ENCODE data around the gene GOLGA2. TPM values are rescaled to one million over a fixed set of nuclear protein-coding genes. Genes with fewer than 3 reads are reported as not detected.

GOLGA2 gene
- total RNA-seq, 1 donor from 2014 or later: 34.8 TPM

DNA sequence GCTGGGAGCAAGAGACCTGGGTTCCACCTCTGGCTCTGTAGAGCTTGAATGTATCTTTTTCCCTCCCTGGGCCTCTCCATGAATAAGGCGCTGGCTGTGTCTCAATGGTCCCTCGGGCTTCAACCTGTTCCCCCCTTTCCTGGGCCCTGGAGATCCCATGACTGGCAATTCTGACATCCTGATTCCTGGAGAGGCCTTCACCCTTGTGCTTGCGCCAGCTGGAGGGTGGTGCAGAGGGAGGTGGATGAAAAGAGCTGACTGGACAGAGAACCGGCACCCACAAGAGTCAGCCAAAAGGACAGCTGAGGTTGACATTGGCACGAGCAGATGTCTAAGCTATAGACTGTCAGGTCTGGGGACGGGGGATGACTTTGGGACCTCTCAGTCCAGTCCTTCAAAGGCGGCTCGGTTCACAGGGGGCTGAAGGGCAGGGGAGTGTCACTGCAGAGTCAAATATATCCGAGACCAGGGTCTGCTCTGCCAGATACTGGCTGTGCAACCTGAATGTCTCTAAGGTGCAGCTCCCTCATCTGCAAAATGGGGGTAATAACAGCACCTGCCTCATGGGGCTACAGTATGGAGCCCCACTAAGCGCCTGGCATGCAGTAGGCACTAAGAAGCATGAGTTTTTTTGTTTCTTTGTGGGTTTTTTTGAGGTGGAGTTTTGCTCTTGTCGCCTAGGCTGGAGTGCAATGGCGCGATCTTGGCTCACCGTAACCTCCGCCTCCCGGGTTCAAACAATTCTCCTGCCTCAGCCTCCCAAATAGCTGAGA, 58.8 kb downstream of the GOLGA2 start:
- ATAC-seq: peak; percentile 75
- DNase-seq (ENCODE audit: low spot score): peak; percentile 84

DNA sequence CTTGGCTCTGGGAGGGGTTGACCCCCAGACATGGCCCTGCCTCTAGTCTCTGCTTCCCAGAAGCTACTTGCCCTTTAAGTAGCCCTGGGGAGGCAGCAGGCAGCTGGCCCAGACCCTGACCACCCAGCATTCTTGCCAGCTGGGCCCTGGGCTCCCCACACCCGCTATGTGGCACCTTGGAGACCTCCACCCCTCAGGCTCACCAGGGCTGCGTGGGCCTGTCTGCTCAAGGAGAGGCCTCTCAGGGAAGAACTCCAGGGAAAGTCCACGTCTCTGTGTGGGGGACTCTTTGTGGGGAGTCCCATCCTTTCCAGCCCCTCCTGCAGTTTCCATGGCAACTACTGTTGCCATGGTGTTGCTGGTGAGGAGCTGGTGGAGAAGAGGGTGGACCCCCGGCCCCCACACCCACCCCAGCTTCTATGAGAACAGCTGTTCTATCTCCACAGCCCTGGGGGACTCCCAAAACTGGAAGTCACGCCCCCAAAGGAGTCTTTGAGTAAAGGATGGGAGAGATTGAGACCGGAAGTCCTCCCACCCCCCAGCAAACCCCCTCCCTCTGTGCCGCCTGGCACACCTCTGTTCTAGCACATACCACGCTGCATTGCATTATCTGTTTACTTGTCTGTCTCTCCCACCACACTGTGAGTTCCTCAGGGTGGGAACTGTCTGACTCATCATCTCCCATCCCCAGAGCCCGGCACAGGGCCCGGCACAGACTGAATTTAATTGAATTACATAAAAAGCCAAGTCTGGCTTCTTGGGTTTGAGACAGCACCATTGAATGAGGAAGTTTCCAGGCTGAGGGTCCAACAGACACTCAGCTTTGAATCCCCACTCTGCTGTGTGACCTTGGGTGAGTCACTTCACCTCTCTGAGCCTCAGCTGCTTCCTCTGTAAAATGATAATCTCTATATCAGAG, 60.1 kb downstream of the GOLGA2 start:
- no peak for DNase-seq (ENCODE audit: low spot score)
- no peak for ATAC-seq

DNA sequence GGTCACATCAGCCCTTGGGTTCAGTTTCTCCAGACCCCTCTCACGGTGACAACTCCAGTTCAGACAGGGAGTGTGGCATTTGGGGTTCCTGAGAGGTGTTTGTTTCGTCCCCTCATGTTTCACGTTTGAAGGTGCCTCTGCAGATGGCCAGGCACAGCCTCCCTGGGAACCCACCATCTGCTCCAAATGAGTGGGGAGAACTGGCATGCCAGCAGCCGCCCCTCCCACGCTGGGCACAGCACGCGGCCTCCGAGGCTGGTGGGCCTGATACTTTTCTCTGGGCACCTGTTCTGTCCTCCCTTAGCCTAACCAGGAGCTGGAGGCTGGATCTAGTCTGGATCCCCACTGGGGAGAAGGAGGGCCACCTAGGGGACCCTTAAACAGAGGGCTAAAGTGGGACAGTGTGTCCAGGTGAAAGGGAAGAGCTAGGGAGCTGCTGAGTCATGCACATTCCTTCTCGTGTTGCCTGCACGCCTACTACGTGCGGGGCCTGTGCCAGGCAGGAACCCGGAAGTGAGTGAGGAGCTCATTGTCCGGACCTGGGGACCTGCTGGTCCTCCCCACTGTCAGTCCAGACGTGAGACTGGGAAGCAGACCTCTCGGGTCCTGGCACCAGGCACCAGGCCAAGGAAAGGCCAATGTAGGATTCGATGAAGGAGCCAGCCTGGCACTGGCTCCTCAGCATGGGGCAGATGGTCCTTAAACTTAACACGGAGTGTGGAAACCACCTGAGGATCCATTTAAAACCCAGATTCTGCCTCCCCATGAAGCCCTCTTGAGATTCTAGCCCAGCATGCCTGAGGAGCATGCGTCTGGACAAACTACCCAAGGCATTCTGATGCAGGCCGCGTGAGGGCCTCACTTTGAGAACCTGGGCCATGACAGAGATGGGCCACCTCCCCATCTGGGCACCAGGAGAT, 61.0 kb downstream of the GOLGA2 start:
- ATAC-seq: no peak

DNA sequence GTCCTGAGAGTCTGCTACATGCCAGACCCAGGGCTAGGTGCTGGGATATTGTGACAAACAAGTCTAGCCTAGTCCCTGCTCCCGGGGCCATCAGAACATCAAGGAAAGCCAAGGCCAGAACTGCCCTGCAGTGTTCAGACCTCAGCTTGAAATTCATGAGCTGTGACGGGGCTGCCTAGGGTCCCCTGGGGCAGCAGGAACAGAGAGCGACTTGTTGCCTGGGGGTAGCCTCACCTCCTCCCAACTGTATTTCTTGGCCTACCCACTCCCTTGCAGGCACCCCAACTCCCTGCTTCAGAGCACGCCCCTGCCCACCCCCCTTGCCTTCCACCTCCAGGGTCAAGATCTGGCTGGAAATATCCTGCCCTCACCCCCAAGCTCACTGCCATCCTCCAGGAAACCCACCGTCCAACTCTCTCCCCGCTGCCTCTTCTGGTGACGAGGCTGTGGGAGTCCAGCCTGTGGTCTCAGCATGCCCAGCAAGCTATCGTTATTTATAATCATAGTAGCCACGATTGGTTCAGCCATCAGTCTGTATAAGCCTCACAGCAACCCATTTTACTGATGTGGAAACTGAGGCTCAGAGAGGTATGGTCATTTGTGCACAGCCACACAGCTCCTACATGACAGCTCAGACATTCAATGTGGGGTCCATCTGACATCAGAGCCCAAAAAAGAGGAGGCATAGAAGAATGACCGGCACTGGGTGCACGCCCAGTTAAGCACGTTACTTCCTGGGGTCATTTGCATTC, 61.9 kb downstream of the GOLGA2 start:
- DNase-seq (ENCODE audit: low spot score): no peak
- ATAC-seq: no peak

More for the DNA sequence above, 61.0 kb downstream of the GOLGA2 start:
- no peak for DNase-seq (ENCODE audit: low spot score)

DNA sequence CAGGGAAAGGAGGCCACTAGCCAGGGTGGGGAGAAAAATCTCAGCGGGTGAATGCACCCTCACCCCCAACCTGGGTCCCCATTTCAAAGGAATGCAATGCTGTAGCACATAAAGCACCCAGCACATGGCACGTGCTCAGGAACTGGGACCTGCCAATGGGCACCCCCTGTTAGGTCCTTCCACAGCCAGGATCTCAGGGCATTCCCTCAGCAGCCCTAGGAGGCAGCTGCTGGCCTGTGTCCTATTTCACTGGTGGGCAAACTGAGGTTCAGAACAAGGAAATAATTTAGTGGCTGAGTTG, 63.9 kb downstream of the GOLGA2 start:
- DNase-seq (ENCODE audit: low spot score) (no peak), ATAC-seq (no peak)

DNA sequence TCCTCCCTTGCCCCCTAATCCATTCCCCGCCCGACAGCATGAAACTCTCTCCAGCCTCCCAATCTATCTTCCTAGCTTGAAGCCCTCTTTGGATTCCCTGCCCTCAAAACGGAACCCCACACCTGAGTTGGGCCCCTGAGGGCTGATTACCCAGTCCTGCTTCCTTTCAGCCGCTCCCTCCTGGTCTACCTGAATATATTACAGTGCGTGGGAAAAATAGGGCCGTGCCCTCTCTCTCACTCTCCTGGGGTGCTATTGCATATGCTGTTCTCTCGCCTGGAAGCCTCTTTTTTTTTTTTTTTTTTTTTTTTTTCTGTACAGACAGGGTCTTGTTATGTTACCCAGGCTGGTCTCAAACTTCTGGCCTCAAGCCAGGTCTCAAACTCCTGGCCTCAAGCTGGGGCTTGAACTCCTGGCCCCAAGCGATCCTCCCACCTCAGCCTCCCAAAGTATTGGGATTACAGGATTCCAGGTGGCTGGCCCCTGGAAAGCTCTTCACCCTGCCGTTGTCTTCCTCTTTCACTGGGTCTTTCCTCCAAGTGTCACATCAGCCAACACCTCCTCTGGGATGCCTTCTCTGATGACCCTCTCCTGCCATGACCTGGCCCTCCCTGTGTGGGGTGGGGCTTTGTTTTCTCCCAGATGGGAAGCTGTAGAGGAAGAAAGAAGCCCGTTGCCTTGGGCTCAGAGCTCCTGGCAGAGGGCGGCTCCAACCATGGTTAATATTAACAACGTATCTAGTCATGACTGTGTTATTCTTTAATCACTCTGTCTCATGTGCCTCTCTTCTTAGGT, 64.4 kb downstream of the GOLGA2 start:
- ATAC-seq: peak; percentile 88
- no peak for DNase-seq (ENCODE audit: low spot score)

DNA sequence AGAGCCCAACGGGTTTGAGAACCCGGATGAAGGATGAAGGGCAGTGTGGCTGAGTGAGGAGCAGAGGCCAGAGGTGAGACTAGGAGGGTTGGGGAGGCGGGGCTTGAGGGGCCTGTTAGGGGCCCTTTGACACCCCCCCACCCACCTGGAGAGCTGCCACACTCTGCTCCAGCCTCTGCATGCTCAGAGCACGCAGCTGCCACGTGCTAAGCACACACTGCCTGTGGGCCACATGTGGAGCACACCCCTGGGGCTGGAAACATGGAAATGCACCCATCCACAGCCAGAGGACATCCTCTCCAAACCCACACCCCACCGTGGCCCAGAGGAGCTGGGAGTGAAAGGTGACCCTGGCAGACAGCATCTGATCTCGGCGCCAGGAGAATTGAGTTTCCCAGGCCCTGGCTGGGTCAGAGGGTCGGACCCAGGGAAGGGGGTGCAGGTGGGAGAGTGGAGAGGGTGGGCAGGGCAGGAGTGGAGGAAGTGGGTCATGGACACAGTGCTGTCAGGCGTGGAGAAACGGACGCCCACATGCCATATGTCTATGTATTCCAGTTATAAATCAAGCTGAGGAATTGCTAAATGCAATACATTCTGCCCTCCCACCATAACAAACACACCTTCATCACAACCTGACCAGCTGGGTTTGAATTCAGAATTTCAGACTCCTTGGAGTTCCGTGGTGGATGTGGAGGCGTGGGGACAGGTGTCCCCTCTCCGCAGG, 66.7 kb downstream of the GOLGA2 start:
- no peak for DNase-seq (ENCODE audit: low spot score)
- no peak for ATAC-seq

DNA sequence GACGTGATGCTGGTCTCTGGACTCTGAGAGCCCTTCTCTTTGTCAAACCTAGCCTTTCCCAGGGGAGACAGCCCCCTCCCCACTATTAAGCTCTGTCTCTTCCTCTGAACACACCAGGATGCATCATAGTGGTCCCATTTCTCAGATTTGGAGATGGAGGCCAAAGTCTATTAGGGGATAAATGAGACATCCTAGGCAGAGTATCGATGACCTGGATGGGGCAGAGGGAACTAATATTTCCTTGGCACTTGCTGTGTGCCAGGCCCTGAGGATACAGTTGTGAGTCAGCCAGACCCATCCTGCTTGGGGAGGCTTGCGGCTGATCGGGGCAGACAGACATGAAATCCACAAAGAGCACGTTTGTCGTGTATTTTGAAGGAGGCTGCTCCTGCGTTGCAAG, 67.4 kb downstream of the GOLGA2 start:
- ATAC-seq (no peak), DNase-seq (ENCODE audit: low spot score) (no peak)

DNA sequence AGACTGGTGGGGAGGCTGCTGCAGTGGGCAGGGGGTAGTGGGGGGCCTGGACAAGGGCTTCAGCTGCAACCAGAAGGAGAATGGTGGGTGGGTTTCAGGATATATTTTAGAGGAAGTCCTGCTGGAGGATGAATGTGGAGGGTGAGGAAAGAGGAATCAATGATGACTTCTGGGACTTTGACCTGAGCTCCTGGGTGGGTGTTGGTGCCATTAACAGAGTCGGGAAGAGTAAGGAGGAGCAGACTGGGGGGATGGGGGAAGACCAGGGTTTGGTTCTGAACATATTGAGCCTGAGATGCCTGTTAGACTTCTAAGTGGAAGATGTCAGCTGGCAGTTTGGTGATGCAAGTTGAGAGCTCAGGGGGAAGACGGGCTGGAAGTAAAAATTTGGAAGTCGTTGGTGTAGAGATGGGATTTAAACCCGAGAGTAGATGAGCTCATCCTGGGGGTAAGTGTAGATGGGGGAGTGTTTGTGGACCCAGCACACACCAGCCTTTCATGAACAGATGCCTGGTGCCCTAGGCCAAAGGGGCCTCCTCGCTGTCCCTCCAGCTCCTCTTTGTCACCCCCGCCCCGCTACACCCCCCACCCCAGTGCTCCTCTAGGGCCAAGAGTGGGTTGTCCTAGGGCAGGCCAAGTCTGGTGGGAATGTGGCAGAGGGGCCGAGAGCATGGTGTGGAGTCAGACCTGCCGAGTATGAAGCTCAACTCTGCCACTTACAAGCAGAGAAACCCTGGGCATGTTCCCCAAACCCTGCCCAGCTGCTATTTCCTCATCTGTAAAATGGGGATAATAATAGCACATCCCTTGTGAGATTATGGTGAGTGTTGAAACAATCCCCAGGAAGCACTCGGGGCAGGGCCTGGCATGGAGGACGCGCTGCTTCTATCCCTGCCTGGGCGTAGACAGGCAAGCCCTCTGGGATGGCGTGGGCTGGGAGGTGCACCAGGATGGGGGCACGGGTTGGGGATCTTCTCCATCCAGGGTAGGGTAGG, 68.6 kb downstream of the GOLGA2 start:
- ATAC-seq: no peak
- no peak for DNase-seq (ENCODE audit: low spot score)

DNA sequence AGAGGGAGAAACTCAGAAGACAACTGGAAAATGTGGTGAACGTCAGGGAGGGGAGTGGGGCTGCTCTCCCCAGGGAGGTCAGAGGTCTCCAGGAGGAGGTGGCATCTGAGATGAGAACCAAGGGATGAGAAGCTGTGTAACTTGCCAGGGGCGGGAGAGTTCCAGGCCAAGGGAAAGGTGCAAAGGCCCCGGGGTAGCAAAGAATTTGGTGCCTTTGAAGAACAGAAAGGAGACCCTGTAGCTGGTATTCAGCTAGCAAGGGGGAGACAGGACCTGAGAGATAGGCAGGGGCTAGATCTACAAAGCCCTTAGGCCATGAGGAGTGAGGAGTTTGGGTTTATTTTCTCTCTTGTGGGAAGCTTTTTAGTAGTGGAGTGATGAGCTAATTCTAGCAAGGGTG, 69.3 kb downstream of the GOLGA2 start:
- no peak for ATAC-seq
- DNase-seq (ENCODE audit: low spot score): no peak

Other genes starting within 250 kb of the GOLGA2 start
- gene NAIF1, start 208.7 kb downstream of the GOLGA2 start, total RNA-seq: 6.3 TPM
- gene SLC25A25, start 207.8 kb downstream of the GOLGA2 start, total RNA-seq: 76.9 TPM
- gene PTGES2, start 148.3 kb downstream of the GOLGA2 start, total RNA-seq: 35.8 TPM
- gene LCN2, start 126.6 kb downstream of the GOLGA2 start, total RNA-seq: 2.7 TPM
- gene BBLN, start 115.7 kb downstream of the GOLGA2 start, total RNA-seq: 20.8 TPM
- gene CIZ1, start 84.4 kb downstream of the GOLGA2 start, total RNA-seq: 28.1 TPM
- 3.7 TPM for gene DNM1, start 72.6 kb downstream of the GOLGA2 start, total RNA-seq
- gene SWI5, start 269 bp upstream of the GOLGA2 start, total RNA-seq: 17.8 TPM
- 28.7 TPM for gene TRUB2, start 46.4 kb upstream of the GOLGA2 start, total RNA-seq
- 34.2 TPM for gene COQ4, start 46.8 kb upstream of the GOLGA2 start, total RNA-seq
- 30.3 TPM for gene SLC27A4, start 64.5 kb upstream of the GOLGA2 start, total RNA-seq
- 24.6 TPM for gene URM1, start 95.4 kb upstream of the GOLGA2 start, total RNA-seq
- 1.0 TPM for gene CERCAM, start 144.8 kb upstream of the GOLGA2 start, total RNA-seq
- gene ODF2, start 180.0 kb upstream of the GOLGA2 start, total RNA-seq: 6.6 TPM
- gene GLE1, start 228.7 kb upstream of the GOLGA2 start, total RNA-seq: 12.3 TPM